ENCODE results near the gene PLEKHG7. TPM values are rescaled to one million over a fixed set of nuclear protein-coding genes. Genes with fewer than 3 reads are reported as not detected.

PLEKHG7 gene
- total and polyA plus RNA-seq, 2 experiments from 2014 or later: not detected

GRCh38 chr12:92656911-92657310 is 45.9 kb upstream of the PLEKHG7 start:
- no peak for ATAC-seq
- no peaks in the 10 kb centered on the region for H3K9me3 Mint-ChIP-seq
- H3K4me1 Mint-ChIP-seq: no peaks in the 10 kb centered on the region; the same call in 2 of the 3 replicates
- Histone ChIP-seq H3F3A (replicated peaks; ENCODE audit: low read depth) (no peaks in the 10 kb centered on the region), H3K9me2 (ENCODE audit: insufficient read depth) (no peaks in the 10 kb centered on the region; the same call in 1 of the 2 replicates), H4K20me1 (replicated peaks; ENCODE audit: insufficient read depth) (no peaks in the 10 kb centered on the region), H3K4me1 (ENCODE audit: insufficient read depth) (no peaks in the 10 kb centered on the region), H3K27me3 (ENCODE audit: insufficient read depth) (no peaks in the 10 kb centered on the region), H3K27ac (ENCODE audit: low read depth) (no peak overlapping the region), H3K79me2 (replicated peaks; ENCODE audit: insufficient read depth) (no peaks in the 10 kb centered on the region), H3K4me2 (no peak overlapping the region), H2AFZ (no peak overlapping the region), H3K36me3 (ENCODE audit: insufficient read depth) (no peaks in the 10 kb centered on the region), H3K4me3 (no peak overlapping the region)
- no peak overlapping the region for H3K27ac Mint-ChIP-seq
- no peaks in the 10 kb centered on the region for H3K27me3 Mint-ChIP-seq (ENCODE audit: insufficient read depth, low read depth, poor library complexity)
- no peak for DNase-seq (ENCODE audit: low spot score)
- TF ChIP-seq POLR2AphosphoS5 (IDR thresholded peaks at IDR 0.05; ENCODE audit: low read depth): no peak
- no peak for TF ChIP-seq STAT1 (IDR thresholded peaks at IDR 0.05; ENCODE audit: unreplicated experiment)
- no peak for TF ChIP-seq CTCF (conservative IDR thresholded peaks at IDR 0.05; ENCODE audit: low read depth in 2 of 2)
- no peak for TF ChIP-seq ZNF331 (CRISPR knock-in tag; IDR thresholded peaks at IDR 0.05; ENCODE audit: low read depth)
- TF ChIP-seq CREB1 (CRISPR knock-in tag; IDR thresholded peaks at IDR 0.05; ENCODE audit: low read depth): no peak
- no peak for TF ChIP-seq REST (IDR thresholded peaks at IDR 0.05; ENCODE audit: unreplicated experiment)
- no peak for TF ChIP-seq ZNF114 (CRISPR knock-in tag; IDR thresholded peaks at IDR 0.05)
- no peak for TF ChIP-seq ZNF462 (CRISPR knock-in tag; IDR thresholded peaks at IDR 0.05)
- TF ChIP-seq JUNB (IDR thresholded peaks at IDR 0.05; ENCODE audit: unreplicated experiment): no peak
- no peak for TF ChIP-seq ETS1 (IDR thresholded peaks at IDR 0.05)
- no peak for TF ChIP-seq NANOG (IDR thresholded peaks at IDR 0.05; ENCODE audit: borderline replicate concordance)
- TF ChIP-seq EZH2phosphoT487 (IDR thresholded peaks at IDR 0.05; ENCODE audit: unreplicated experiment): no peak
- TF ChIP-seq EZH2 (IDR thresholded peaks at IDR 0.05; ENCODE audit: low read depth, unreplicated experiment): no peak
- H3K4me3 Mint-ChIP-seq: no peak overlapping the region
- H3K36me3 Mint-ChIP-seq (ENCODE audit: low read depth): no peaks in the 10 kb centered on the region
